Thymus (tissue), 14 donors: ENCODE data around the gene QTRT2. TPM values are rescaled to one million over a fixed set of nuclear protein-coding genes. Genes with fewer than 3 reads are reported as not detected.

Source experiments
- DNase-seq, 9 donors: peaks; one replicate each; pipeline ENCODE4 v3.0.0-alpha.2; 2013; ENCODE audit warnings: low spot score in 9 of 9, low read depth in 6 of 9, missing footprints in 1 of 9
- H3K27ac ChIP-seq, 2 donors: one replicate each; pipeline ENCODE4 v1.5.1; 2013; ENCODE audit warnings: control low read depth in 1 of 2, low read depth in 1 of 2, low read length in 1 of 2, mild to moderate bottlenecking in 1 of 2, moderate library complexity in 1 of 2
- H3K27me3 ChIP-seq, 2 donors: one replicate each; pipeline ENCODE4 v1.5.1; 2013; ENCODE audit warnings: low read length in 1 of 2; ENCODE audit not compliant: control insufficient read depth in 2 of 2, insufficient read depth in 1 of 2
- H3K36me3 ChIP-seq, 2 donors: one replicate each; pipeline ENCODE4 v1.5.1; 2013; ENCODE audit warnings: low read length in 1 of 2, mild to moderate bottlenecking in 1 of 2, moderate library complexity in 1 of 2; ENCODE audit not compliant: control insufficient read depth in 2 of 2, insufficient read depth in 2 of 2
- H3K4me1 ChIP-seq, 2 donors: one replicate each; pipeline ENCODE4 v1.5.1; 2013; ENCODE audit warnings: low read length in 2 of 2; ENCODE audit not compliant: control insufficient read depth in 2 of 2, insufficient read depth in 2 of 2
- H3K4me3 ChIP-seq, 2 donors: one replicate each; pipeline ENCODE4 v1.5.1; 2013; ENCODE audit warnings: low read length in 2 of 2, control low read depth in 1 of 2, mild to moderate bottlenecking in 1 of 2
- H3K9me3 ChIP-seq, 2 donors: one replicate each; pipeline ENCODE4 v1.5.1; 2013; ENCODE audit warnings: low read length in 1 of 2, mild to moderate bottlenecking in 1 of 2; ENCODE audit not compliant: control insufficient read depth in 2 of 2, insufficient read depth in 1 of 2
- WGBS: extraction: QIAGEN DNeasy Blood & Tissue Kit; methylation state at CpG from one replicate; pipeline ENCODE4 v1.1.7; 2013; 5-methylcytosine and 5-hydroxymethylcytosine counted together
- long read RNA-seq, 10 donors: transcript quantifications; one replicate each; lab custom pipeline, GENCODE V29; 2026
- polyA plus RNA-seq: library from polyadenylated mRNA; stranded (reverse); fragments of 200-250 nt; gene quantifications from one replicate; pipeline ENCODE4 v1.2.3, GENCODE V29; 2013
- total RNA-seq: library from RNA; stranded (reverse); fragments of 120-200 nt; gene quantifications from one replicate; pipeline ENCODE4 v1.2.4, GENCODE V29; 2013
- donor health status: healthy.

The QTRT2 gene
- total RNA-seq (14.3 TPM), polyA plus RNA-seq (9.0 TPM)
- long read RNA-seq, donor 1: 0 reads
- long read RNA-seq, donor 2, full-length matches to known transcripts: 3 of 3 reads
- long read RNA-seq, donor 2, partial matches to known transcripts: 0 of 3 reads
- long read RNA-seq, donor 2, other reads (novel, unspliced or antisense): 0 of 3 reads
- long read RNA-seq, donor 3: 0 reads
- long read RNA-seq, donor 4: 0 reads
- long read RNA-seq, donor 5, full-length matches to known transcripts: 3 of 3 reads
- long read RNA-seq, donor 5, partial matches to known transcripts: 0 of 3 reads
- long read RNA-seq, donor 5, other reads (novel, unspliced or antisense): 0 of 3 reads
- long read RNA-seq, donor 6, full-length matches to known transcripts: 2 of 2 reads
- long read RNA-seq, donor 6, partial matches to known transcripts: 0 of 2 reads
- long read RNA-seq, donor 6, other reads (novel, unspliced or antisense): 0 of 2 reads
- long read RNA-seq, donor 7, full-length matches to known transcripts: 4 of 4 reads
- long read RNA-seq, donor 7, partial matches to known transcripts: 0 of 4 reads
- long read RNA-seq, donor 7, other reads (novel, unspliced or antisense): 0 of 4 reads
- long read RNA-seq, donor 8: 0 reads
- long read RNA-seq, donor 9, partial matches to known transcripts: 0 of 1 reads
- long read RNA-seq, donor 9, other reads (novel, unspliced or antisense): 0 of 1 reads
- long read RNA-seq, donor 10, partial matches to known transcripts: 0 of 3 reads
- long read RNA-seq, donor 10, other reads (novel, unspliced or antisense): 0 of 3 reads

GRCh38 chr3:114056130-114057010, at the start of gene QTRT2, which contains the start of gene CCDC191:
QTRT2 (plus strand) TSS chr3:114056737; CDS start chr3:114065258, 8,521 bp downstream.
CCDC191 (minus strand) TSS chr3:114056526; CDS start chr3:114056466, 60 bp downstream.
- under 1% methylated on average over 49 of the region's 49 CpGs for WGBS
- H3K4me1 ChIP-seq: no peaks in the 10 kb centered on the region
- peak within 1 kb of the TSS; percentile 76 to 82 for H3K27ac ChIP-seq

GRCh38 chr3:114011059-114011797, 45.3 kb upstream of the QTRT2 start:
- Histone ChIP-seq H3K27ac (no peak overlapping the region), H3K36me3 (no peaks in the 10 kb centered on the region), H3K27me3 (no peaks in the 10 kb centered on the region), H3K9me3 (peaks cover 0 to under 1% of the 10 kb centered on the region in 2 donors), H3K4me1 (no peaks in the 10 kb centered on the region), H3K4me3 (no peak overlapping the region)
- no peak for DNase-seq
- WGBS: 94% methylated on average over 2 of the region's 2 CpGs

More at GRCh38 chr3:114056130-114057010, at the start of gene QTRT2, which contains the start of gene CCDC191:
- Histone ChIP-seq H3K4me3 (peak within 1 kb of the TSS; percentile 88 to 91), H3K36me3 (peaks cover 0 to 3% of the 10 kb centered on the region in 2 donors), H3K9me3 (no peaks in the 10 kb centered on the region), H3K27me3 (no peaks in the 10 kb centered on the region)
- peak; percentile 97 to 100 (median 99) for DNase-seq

- H3K4me3 ChIP-seq: no peak overlapping the region
- WGBS: 99% methylated on average over 7 of the region's 7 CpGs
- no peaks in the 10 kb centered on the region for H3K4me1 ChIP-seq
- H3K27ac ChIP-seq: no peak overlapping the region
- no peaks in the 10 kb centered on the region for H3K9me3 ChIP-seq
- H3K27me3 ChIP-seq: no peaks in the 10 kb centered on the region
- H3K36me3 ChIP-seq: no peaks in the 10 kb centered on the region
- no peak for DNase-seq
Observed at GRCh38 chr3:114014211-114014610, 42.3 kb upstream of the QTRT2 start.

- WGBS: over 99% methylated on average over 2 of the region's 2 CpGs
- Histone ChIP-seq H3K9me3 (no peaks in the 10 kb centered on the region), H3K27ac (no peak overlapping the region), H3K27me3 (no peaks in the 10 kb centered on the region), H3K4me3 (no peak overlapping the region), H3K4me1 (no peaks in the 10 kb centered on the region), H3K36me3 (no peaks in the 10 kb centered on the region)
- no peak for DNase-seq
Observed at GRCh38 chr3:114019486-114019885, 37.1 kb upstream of the QTRT2 start.

GRCh38 chr3:114020907-114021306, 35.6 kb upstream of the QTRT2 start:
- 98% methylated on average over 2 of the region's 2 CpGs for WGBS
- no peaks in the 10 kb centered on the region for H3K4me1 ChIP-seq
- H3K4me3 ChIP-seq: no peak overlapping the region
- no peaks in the 10 kb centered on the region for H3K9me3 ChIP-seq
- DNase-seq: no peak
- H3K27me3 ChIP-seq: no peaks in the 10 kb centered on the region
- H3K27ac ChIP-seq: no peak overlapping the region
- H3K36me3 ChIP-seq: no peaks in the 10 kb centered on the region

GRCh38 chr3:114022145-114022802, 34.3 kb upstream of the QTRT2 start:
- Histone ChIP-seq H3K4me1 (no peaks in the 10 kb centered on the region), H3K36me3 (no peaks in the 10 kb centered on the region), H3K27ac (no peak overlapping the region), H3K4me3 (no peak overlapping the region), H3K9me3 (no peaks in the 10 kb centered on the region), H3K27me3 (no peaks in the 10 kb centered on the region)
- WGBS: 96% methylated on average over 4 of the region's 4 CpGs
- DNase-seq: no peak

- H3K4me3 ChIP-seq: no peak overlapping the region
Observed at GRCh38 chr3:114025451-114025850, 31.1 kb upstream of the QTRT2 start.

GRCh38 chr3:114026331-114026730, 30.2 kb upstream of the QTRT2 start:
- WGBS: 95% methylated on average over 2 of the region's 2 CpGs
- Histone ChIP-seq H3K27ac (no peak overlapping the region), H3K36me3 (no peaks in the 10 kb centered on the region), H3K27me3 (no peaks in the 10 kb centered on the region), H3K4me3 (no peak overlapping the region), H3K9me3 (no peaks in the 10 kb centered on the region), H3K4me1 (no peaks in the 10 kb centered on the region)
- no peak for DNase-seq

More at GRCh38 chr3:114025451-114025850, 31.1 kb upstream of the QTRT2 start:
- no peak overlapping the region for H3K27ac ChIP-seq
- no peaks in the 10 kb centered on the region for H3K4me1 ChIP-seq
- H3K9me3 ChIP-seq: no peaks in the 10 kb centered on the region
- H3K36me3 ChIP-seq: no peaks in the 10 kb centered on the region
- 96% methylated on average over 2 of the region's 2 CpGs for WGBS
- H3K27me3 ChIP-seq: no peaks in the 10 kb centered on the region
- DNase-seq: no peak
